ENCODE data around the gene ANXA2R.

DNA sequence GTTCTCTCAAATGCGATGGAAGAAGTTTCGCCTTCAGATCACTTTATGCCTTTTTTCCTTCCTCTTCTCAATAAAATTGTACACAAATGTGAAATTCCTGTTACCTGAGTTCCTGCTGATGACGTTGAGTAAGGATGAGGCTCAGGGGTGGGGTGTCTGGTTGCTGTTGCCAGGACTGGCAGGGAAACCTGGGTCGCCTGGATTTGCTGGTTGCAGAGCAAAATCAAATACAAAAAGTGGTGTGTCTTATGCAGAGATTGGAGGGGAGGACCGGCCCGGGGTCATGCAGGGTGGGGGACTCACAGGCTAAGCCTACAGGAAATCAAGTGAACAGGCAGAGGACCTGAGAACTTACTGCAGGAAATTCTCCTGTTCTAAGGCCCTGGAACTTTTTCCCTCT lies 39.2 kb downstream of the ANXA2R start:
- TF ChIP-seq POLR2A (IDR thresholded peaks at IDR 0.05; ENCODE audit: insufficient read depth in 1 of 2, low read depth in 2 of 2, low read length in 2 of 2), result no peak
- no peak for TF ChIP-seq ZNF775 (CRISPR knock-in tag; IDR thresholded peaks at IDR 0.05; ENCODE audit: borderline replicate concordance)
- no peak for TF ChIP-seq TCF7L2 (IDR thresholded peaks at IDR 0.05; ENCODE audit: low read depth, low read length)
- TF ChIP-seq ZNF138 (CRISPR knock-in tag; IDR thresholded peaks at IDR 0.05; ENCODE audit: low read depth), result no peak
- TF ChIP-seq, protein P1, sequence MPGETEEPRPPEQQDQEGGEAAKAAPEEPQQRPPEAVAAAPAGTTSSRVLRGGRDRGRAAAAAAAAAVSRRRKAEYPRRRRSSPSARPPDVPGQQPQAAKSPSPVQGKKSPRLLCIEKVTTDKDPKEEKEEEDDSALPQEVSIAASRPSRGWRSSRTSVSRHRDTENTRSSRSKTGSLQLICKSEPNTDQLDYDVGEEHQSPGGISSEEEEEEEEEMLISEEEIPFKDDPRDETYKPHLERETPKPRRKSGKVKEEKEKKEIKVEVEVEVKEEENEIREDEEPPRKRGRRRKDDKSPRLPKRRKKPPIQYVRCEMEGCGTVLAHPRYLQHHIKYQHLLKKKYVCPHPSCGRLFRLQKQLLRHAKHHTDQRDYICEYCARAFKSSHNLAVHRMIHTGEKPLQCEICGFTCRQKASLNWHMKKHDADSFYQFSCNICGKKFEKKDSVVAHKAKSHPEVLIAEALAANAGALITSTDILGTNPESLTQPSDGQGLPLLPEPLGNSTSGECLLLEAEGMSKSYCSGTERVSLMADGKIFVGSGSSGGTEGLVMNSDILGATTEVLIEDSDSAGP (CRISPR knock-in tag; IDR thresholded peaks at IDR 0.05; ENCODE audit: borderline replicate concordance), result no peak
- TF ChIP-seq, protein P2, sequence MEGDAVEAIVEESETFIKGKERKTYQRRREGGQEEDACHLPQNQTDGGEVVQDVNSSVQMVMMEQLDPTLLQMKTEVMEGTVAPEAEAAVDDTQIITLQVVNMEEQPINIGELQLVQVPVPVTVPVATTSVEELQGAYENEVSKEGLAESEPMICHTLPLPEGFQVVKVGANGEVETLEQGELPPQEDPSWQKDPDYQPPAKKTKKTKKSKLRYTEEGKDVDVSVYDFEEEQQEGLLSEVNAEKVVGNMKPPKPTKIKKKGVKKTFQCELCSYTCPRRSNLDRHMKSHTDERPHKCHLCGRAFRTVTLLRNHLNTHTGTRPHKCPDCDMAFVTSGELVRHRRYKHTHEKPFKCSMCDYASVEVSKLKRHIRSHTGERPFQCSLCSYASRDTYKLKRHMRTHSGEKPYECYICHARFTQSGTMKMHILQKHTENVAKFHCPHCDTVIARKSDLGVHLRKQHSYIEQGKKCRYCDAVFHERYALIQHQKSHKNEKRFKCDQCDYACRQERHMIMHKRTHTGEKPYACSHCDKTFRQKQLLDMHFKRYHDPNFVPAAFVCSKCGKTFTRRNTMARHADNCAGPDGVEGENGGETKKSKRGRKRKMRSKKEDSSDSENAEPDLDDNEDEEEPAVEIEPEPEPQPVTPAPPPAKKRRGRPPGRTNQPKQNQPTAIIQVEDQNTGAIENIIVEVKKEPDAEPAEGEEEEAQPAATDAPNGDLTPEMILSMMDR (CRISPR knock-in tag; IDR thresholded peaks at IDR 0.05), result no peak
- TF ChIP-seq SRSF9 (IDR thresholded peaks at IDR 0.05; ENCODE audit: borderline replicate concordance, insufficient read depth, low read depth, low read length, poor library complexity, severe bottlenecking), result no peak
- no peak for TF ChIP-seq HOXA5 (CRISPR knock-in tag; IDR thresholded peaks at IDR 0.05)
- no peak for TF ChIP-seq YY1 (IDR thresholded peaks at IDR 0.05; ENCODE audit: insufficient read depth, insufficient replicate concordance, low read depth, low read length)
- no peak for TF ChIP-seq SNRNP70 (IDR thresholded peaks at IDR 0.05; ENCODE audit: low read depth, low read length)
- TF ChIP-seq ZNF143 (CRISPR knock-in tag; IDR thresholded peaks at IDR 0.05), result no peak
- TF ChIP-seq, protein P3, sequence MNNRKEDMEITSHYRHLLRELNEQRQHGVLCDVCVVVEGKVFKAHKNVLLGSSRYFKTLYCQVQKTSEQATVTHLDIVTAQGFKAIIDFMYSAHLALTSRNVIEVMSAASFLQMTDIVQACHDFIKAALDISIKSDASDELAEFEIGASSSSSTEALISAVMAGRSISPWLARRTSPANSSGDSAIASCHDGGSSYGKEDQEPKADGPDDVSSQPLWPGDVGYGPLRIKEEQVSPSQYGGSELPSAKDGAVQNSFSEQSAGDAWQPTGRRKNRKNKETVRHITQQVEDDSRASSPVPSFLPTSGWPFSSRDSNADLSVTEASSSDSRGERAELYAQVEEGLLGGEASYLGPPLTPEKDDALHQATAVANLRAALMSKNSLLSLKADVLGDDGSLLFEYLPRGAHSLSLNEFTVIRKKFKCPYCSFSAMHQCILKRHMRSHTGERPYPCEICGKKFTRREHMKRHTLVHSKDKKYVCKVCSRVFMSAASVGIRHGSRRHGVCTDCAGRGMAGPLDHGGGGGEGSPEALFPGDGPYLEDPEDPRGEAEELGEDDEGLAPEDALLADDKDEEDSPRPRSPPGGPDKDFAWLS (CRISPR knock-in tag; IDR thresholded peaks at IDR 0.05; ENCODE audit: borderline replicate concordance), result no peak
